ENCODE data around the gene TOMM20. TPM values are rescaled to one million over a fixed set of nuclear protein-coding genes. Genes with fewer than 3 reads are reported as not detected.
A peak's percentile ranks its signal among the peaks of the same experiment; 100 is the strongest.

TOMM20 gene
- total RNA-seq, 2 donors from 2014 or later: 237 to 252 TPM

- Mint-ChIP-seq H3K4me3 (no peak overlapping the region), H3K36me3 (ENCODE audit: low read depth) (peaks cover 72% of the 10 kb centered on the region), H3K9me3 (no peaks in the 10 kb centered on the region), H3K4me1 (no peaks in the 10 kb centered on the region), H3K27ac (no peak overlapping the region), H3K27me3 (ENCODE audit: insufficient read depth) (no peaks in the 10 kb centered on the region)
- no peak overlapping the region for H3K9ac ChIP-seq (ENCODE audit: extremely low read depth, low read length, poor library complexity, severe bottlenecking)
- no peaks in the 10 kb centered on the region for H3K27me3 ChIP-seq (ENCODE audit: control insufficient read depth, insufficient read depth, low read length, poor library complexity, severe bottlenecking)
- DNase-seq: no peak
- peaks cover 84% of the 10 kb centered on the region for H3K36me3 ChIP-seq (ENCODE audit: control insufficient read depth, insufficient read depth, low read length)
- H3K9me3 ChIP-seq (ENCODE audit: control insufficient read depth, low read length): no peaks in the 10 kb centered on the region
- TF ChIP-seq, protein P1, sequence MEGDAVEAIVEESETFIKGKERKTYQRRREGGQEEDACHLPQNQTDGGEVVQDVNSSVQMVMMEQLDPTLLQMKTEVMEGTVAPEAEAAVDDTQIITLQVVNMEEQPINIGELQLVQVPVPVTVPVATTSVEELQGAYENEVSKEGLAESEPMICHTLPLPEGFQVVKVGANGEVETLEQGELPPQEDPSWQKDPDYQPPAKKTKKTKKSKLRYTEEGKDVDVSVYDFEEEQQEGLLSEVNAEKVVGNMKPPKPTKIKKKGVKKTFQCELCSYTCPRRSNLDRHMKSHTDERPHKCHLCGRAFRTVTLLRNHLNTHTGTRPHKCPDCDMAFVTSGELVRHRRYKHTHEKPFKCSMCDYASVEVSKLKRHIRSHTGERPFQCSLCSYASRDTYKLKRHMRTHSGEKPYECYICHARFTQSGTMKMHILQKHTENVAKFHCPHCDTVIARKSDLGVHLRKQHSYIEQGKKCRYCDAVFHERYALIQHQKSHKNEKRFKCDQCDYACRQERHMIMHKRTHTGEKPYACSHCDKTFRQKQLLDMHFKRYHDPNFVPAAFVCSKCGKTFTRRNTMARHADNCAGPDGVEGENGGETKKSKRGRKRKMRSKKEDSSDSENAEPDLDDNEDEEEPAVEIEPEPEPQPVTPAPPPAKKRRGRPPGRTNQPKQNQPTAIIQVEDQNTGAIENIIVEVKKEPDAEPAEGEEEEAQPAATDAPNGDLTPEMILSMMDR (conservative IDR thresholded peaks at IDR 0.05): no peak
- H3K4me3 ChIP-seq (ENCODE audit: low read length): no peak overlapping the region
- H3K4me1 ChIP-seq (ENCODE audit: control insufficient read depth, insufficient read depth, low read length): no peaks in the 10 kb centered on the region
- H3K27ac ChIP-seq (ENCODE audit: low read depth, low read length): no peak overlapping the region
Observed at GRCh38 chr1:235152235-235152634, 23.6 kb upstream of the TOMM20 start.

DNA sequence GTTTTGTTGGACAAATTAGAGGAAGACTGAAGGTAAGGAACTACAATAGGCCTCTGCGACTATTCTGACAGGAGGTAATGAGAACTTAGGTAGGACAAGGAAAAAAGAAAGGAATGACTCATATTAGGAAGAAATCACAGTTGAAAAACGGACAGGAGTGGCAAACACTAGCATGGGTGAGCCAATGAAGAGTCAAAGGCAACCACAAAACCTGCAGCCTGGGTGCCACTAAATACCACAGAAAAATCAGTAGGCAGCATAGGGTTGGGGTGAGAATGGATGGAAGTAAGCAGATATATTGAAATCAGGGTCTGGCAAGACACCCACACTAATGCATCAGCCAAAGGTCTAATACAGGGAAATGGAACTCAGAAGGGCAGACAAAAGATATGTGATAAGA lies 22.4 kb upstream of the TOMM20 start:
- Mint-ChIP-seq H3K4me3 (no peak overlapping the region), H3K27ac (peak overlapping the region; percentile 3), H3K9me3 (no peaks in the 10 kb centered on the region), H3K36me3 (ENCODE audit: low read depth) (peaks cover 78% of the 10 kb centered on the region), H3K27me3 (ENCODE audit: insufficient read depth) (no peaks in the 10 kb centered on the region), H3K4me1 (no peaks in the 10 kb centered on the region)
- no peak overlapping the region for H3K9ac ChIP-seq (ENCODE audit: extremely low read depth, low read length, poor library complexity, severe bottlenecking)
- TF ChIP-seq, protein P1 (conservative IDR thresholded peaks at IDR 0.05): no peak
- no peaks in the 10 kb centered on the region for H3K9me3 ChIP-seq (ENCODE audit: control insufficient read depth, low read length)
- WGBS, 2 experiments (ENCODE audit: insufficient coverage in 1 of 2, insufficient read length in 1 of 2): 92 to 96% methylated on average over 2 of the region's 2 CpGs
- no peaks in the 10 kb centered on the region for H3K27me3 ChIP-seq (ENCODE audit: control insufficient read depth, insufficient read depth, low read length, poor library complexity, severe bottlenecking)
- H3K27ac ChIP-seq (ENCODE audit: low read depth, low read length): no peak overlapping the region
- no peak for DNase-seq
- H3K4me3 ChIP-seq (ENCODE audit: low read length): no peak overlapping the region
- peaks cover 84% of the 10 kb centered on the region for H3K36me3 ChIP-seq (ENCODE audit: control insufficient read depth, insufficient read depth, low read length)
- H3K4me1 ChIP-seq (ENCODE audit: control insufficient read depth, insufficient read depth, low read length): no peaks in the 10 kb centered on the region

GRCh38 chr1:235149824-235150223 lies 21.2 kb upstream of the TOMM20 start:
- H3K27ac ChIP-seq (ENCODE audit: low read depth, low read length): no peak overlapping the region
- Mint-ChIP-seq H3K36me3 (ENCODE audit: low read depth) (peaks cover 85% of the 10 kb centered on the region), H3K27me3 (ENCODE audit: insufficient read depth) (no peaks in the 10 kb centered on the region), H3K4me3 (no peak overlapping the region), H3K9me3 (no peaks in the 10 kb centered on the region), H3K4me1 (no peaks in the 10 kb centered on the region), H3K27ac (no peak overlapping the region)
- DNase-seq: no peak
- no peak overlapping the region for H3K4me3 ChIP-seq (ENCODE audit: low read length)
- WGBS, 2 experiments (ENCODE audit: insufficient coverage in 1 of 2, insufficient read length in 1 of 2): 97% methylated on average over 9 of the region's 9 CpGs
- no peaks in the 10 kb centered on the region for H3K27me3 ChIP-seq (ENCODE audit: control insufficient read depth, insufficient read depth, low read length, poor library complexity, severe bottlenecking)
- H3K36me3 ChIP-seq (ENCODE audit: control insufficient read depth, insufficient read depth, low read length): peaks cover 90% of the 10 kb centered on the region
- TF ChIP-seq, protein P1 (conservative IDR thresholded peaks at IDR 0.05): no peak
- H3K9me3 ChIP-seq (ENCODE audit: control insufficient read depth, low read length): no peaks in the 10 kb centered on the region
- no peak overlapping the region for H3K9ac ChIP-seq (ENCODE audit: extremely low read depth, low read length, poor library complexity, severe bottlenecking)
- H3K4me1 ChIP-seq (ENCODE audit: control insufficient read depth, insufficient read depth, low read length): no peaks in the 10 kb centered on the region

Data from endodermal cell (in vitro differentiated cells).